ENCODE data around the gene IL1RAPL1.

Gene IL1RAPL1

DNA sequence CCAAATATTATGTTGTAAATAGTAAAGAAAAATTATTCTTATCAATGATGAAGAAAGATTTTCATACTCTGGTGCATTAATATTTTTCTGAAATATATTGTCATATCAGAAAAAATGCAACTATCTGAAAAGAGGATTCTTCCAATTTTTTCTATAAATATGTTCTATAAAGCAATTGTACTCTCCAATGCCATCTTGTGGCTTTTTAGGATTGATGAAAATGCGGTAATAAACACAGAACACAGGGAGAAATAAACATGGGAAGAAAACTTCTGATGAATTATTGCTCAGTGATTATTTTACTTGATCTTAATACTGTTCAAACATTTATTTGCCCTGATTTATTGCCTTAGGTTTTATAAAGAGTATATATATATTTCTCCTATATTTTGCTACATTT is 215.4 kb downstream of the IL1RAPL1 start:
- FAIRE-seq: peak; percentile 8

DNA sequence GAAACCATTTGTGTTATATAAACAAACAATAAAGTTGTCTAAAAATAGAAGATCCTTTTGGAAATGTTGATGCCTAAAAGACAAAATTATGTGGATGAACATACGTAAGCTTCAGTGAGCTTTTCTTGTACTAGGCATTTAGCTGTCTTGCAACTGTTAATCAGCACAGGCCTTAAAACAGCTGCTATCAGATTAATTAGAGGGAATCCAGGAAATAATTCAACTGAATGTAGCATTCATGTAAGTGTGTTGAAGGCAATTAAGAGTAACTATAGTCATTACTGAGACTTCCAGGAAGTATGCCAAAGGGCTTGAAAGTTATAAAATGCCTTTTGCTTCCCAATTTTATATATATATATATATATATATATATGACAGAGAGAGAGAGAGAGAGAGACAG is 248.7 kb downstream of the IL1RAPL1 start:
- no peak for FAIRE-seq

DNA sequence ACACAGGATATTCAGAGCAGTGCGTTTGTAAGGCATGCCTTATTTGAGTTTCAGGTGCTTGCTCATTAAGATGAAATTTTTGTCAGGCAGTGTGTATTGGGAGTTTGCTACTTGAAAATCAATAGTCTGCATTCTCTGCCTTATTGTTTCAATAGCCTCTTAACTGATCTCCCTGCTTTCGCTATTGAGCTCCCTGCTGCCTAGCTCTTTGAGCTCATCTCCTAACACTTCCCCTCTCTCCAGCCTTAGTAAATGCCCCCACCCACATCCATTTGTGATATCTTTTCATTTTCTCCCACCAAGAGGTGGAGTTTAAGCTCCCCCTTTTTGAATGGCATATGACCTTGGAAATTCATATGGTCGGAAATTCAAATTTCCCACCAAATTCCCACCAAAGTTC is 256.6 kb downstream of the IL1RAPL1 start:
- no peak for FAIRE-seq

DNA sequence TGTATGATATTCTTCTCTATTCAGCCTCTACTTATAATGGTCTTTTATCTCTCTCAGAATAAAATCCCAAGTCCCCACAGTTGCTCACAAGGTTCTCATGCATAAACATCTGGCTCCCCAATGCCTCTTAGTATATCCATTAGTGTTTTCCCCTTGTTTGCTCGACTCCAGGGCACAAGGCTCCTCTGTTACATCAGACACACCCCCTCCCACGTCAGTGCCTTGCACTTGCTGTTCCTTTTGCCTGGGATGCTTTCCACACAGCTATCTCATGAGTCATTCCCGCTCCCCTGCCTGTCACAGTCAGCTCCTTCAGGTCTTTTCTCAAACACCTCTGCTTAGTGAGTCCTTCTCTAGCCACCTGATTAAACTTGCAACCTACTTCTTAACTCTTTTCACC is 260.2 kb downstream of the IL1RAPL1 start:
- no peak for FAIRE-seq

DNA sequence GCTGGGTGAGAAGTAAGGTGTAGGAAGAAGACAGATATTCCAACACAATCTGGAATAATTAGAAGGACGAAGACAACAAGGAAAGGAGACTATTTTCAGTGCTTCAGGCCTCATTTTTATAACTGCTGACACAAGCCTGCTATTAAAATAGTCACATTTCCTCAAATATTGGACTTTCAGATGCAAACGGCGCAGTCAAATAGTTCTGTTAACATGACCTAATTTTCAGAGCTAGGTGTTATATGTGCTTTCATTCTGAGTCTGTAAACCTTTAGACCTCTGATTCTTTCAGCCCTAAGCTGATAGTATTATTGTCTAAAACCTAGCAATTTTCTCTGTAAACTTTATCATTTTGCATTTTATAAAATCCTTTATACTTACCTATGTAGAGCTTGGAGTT is 261.5 kb downstream of the IL1RAPL1 start:
- FAIRE-seq: no peak

DNA sequence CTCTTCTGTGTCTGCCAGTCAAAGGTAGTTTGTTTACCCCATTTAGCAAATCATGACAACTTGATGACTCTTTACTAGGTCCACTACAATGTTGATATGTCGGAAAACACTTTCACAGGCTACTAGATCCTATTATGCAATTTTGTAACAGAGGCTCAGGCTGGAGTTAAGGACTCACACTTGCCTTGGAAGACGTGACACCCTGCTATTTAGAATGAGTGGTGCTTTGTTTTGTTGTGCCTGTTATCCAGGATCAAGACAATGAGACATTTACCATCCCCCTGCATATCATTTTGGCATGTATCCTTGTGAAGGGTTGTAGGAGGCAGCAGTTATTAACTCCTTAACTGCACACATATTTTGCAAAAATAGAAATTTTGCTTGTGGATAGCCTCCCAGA is 263.7 kb downstream of the IL1RAPL1 start:
- FAIRE-seq: no peak

DNA sequence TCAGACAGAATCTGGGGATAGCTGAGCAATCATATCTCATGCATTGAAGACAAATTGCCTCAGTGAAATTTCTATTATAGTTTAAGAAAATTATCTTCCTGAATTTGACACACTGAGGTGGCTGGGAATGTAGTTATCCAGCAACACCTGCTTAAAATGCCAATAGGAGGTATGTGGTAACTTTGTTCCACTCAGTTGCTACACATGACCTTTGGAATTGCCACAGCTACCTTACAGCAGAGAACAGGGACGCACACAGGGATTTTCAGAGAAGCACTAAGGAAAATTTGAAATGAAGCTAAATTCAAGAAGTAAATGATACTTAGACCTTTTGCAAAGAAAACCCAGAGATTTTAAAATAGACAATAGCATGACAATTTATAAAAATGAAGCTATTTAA is 264.6 kb downstream of the IL1RAPL1 start:
- no peak for FAIRE-seq

DNA sequence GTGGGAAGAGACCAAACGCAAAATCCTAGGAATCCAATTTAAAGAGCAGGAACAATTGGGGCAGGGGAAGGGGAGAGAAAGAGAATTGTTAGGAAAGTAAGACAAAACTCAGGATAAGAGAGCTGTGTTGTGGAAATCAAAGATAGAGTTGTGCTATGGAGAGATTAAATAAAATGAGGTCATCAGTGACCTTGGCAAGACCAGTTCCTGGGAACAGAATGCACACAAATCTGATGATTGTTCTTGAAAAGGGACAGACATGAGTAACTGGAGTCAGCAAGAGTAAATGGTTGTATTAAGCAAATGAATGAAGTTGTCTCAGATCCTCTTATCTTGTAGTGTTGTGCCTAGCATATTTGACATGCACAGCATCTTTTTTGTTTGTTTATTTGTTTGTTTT is 267.4 kb downstream of the IL1RAPL1 start:
- FAIRE-seq: no peak

DNA sequence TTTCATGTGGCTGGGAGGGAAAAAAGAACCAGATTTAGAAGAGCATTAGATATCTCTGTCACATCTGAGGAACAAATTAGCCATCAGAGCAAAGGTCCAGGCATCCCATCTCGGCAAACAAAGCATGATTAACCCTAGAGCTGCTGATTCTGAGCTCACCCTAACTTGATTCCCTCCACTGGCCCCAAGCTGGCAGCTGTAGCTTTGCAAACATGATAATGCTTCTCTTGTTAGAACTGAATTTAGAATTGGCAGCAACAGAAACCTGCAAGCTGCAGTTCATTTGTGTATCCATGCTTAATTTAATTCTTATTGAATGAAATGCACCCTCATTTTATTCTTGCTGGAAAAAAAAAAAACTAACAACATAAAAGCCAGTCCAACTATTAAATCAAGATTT is 289.2 kb downstream of the IL1RAPL1 start:
- no peak for FAIRE-seq

DNA sequence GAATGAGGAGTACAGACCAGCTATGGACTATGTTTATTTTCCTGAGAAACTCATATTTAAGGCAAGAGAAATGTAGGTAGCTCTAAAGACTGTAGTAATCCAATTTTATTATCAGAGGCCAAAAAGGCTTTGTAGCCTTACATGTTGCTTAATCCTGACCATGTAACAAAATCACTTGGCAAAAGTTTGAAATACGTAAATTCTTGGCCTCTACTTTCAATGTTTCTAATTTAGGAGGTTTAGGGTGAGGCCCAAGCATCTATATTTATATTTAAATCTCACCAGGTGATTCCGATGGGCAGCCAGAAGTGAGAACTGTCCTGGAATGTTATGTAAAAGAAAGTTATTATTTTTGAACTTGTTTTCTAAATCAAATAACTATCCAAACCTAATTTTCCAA is 289.7 kb downstream of the IL1RAPL1 start:
- no peak for FAIRE-seq

DNA sequence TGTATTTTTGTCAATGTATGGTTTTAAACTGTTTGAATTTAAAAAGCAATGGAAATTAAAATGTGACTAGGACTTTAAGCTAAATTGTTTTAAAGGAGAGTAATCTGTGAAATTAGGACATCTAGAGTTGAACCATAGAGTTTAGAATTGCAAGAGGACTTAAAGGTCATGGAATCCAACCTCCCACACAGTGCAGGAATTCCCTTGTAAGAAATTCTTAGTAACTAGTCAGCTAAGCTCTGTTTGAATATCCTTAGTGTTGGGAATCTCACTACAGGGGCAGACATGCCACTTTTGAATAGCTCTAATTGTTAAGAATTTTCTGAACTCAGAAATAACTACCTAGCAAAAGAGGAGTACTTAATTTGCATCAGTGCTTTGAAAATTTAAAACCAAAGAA is 292.9 kb downstream of the IL1RAPL1 start:
- FAIRE-seq: no peak

DNA sequence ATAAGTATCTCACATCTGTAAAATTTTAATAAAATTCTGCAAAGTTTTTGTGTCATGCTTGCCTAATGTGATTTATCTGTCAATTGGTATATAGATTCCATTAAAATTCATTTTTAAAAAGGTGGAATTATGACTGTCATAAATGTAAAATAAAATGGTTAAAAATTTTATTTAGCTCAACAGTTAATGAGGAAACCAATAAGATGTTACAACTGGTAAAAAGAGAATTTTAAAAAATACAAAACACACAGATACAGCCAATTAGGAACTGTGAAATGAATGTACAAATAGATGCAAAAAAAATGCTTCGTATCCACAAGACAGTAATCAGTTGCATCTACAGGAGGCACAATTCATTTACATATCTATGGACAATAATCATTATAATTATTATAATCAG is 297.6 kb downstream of the IL1RAPL1 start:
- no peak for FAIRE-seq

DNA sequence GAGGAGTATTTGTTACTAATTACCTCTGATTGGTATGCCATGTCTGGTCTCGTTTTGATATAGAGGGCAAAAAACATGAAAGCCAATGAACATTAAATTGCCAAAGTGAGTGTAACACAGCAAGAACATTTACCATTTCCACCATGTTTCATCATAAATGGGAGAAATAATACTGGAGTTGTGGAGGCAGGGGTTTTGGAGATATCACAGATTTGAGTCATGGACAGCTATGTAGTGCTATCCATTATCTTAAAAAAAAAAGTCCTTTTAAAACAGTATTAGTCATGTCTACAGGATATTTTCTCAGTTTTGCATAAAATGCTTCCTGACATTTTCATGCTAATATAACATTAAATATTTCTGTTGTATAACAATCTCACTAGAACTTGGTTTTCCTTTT is 301.2 kb downstream of the IL1RAPL1 start:
- no peak for FAIRE-seq

DNA sequence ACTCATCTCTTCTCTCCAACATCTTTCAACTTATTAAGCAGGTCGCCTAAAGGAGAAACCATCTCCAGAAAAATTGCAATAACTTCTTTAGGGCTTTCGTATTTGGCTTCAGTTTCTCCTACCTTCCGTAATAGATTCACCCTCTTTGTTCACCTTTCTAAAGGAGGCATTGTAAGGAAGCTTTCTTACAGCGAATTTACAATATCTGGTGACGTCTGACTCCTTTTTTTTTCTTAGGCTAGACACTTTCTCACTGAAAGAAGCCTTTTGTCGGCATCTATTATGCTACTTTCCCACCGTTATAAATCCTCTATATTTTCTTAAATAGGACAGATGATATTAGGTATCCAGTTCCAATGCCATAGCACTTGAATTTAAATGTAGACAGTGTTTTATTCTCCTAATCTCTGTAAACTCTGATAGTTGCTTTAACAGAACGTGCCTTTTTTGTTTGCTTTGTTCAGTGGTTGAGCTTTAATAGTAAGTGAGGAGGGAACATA is 302.4 kb downstream of the IL1RAPL1 start:
- FAIRE-seq: no peak

DNA sequence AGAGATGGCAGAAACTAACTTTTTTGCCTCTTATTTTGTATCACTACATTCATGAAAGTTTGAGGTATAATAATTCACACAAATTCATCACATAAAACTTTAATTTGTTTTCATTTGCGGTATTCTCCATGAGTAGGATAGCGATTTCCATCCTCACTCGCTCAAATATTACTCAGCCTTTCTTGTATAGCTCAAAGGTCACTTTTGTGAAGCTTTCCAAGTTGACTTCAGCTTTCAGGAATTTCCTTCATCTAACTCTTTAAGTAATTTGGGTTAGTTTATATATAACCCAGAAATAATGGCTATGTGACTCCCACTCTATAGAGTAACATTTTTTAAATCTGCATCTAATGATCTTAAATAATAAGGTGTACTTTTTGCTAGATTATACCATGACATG is 314.4 kb downstream of the IL1RAPL1 start:
- no peak for FAIRE-seq

DNA sequence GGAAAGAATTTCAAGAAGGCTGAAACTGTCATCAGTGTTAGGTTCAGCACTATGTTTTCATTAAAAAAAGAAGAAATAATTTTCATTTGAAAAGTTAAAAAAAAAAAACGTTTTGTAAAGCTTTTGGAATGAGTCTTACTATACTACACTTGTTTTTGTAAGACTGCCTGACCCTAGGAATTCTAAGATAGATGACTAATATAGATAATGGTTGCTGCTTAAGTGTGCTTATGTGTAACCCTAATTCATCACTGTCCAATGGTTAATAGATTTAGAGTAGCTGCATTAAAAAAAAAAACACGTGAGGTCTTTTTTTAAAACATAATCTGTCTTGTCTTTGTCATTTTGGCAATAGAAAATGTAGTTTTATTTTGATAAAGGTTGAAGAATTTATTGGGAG is 323.2 kb downstream of the IL1RAPL1 start:
- FAIRE-seq: no peak

DNA sequence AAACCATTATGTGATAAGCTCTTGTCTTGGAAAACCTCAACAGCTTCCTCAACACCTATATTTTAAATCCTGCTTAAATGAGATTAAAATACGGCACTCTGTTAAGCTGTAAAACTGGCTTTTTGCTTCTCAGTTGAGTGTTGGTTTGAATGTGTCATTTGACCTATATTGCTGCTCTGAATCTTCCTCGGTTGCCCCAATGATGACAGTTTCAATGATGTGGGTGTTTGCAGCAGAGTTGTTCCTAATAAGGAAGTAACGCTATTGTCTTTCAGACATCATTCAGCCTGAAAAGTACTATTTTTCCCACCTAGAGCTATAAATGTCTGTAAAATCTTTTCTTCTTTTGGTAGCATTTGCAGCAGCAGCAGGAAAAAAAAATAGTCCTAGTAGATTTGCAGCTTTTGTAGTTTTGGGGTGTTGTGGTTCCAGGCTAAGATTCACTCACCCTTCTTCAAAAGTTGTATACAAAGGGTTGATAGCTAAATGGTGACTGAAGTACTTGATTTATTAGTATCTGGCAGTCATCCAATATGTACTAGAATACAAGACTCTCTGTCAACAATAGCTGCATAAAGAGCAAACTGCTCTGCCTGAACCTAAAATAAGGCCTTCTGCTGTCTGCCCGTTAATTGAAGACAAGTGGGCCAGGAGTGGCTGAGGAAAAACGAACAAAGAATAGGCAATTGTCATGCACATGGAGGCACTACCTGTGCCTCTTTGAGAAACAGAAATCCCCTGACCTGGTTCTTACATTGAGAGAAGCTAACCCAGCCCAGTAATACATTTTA is 333.1 kb downstream of the IL1RAPL1 start:
- no peak for FAIRE-seq

DNA sequence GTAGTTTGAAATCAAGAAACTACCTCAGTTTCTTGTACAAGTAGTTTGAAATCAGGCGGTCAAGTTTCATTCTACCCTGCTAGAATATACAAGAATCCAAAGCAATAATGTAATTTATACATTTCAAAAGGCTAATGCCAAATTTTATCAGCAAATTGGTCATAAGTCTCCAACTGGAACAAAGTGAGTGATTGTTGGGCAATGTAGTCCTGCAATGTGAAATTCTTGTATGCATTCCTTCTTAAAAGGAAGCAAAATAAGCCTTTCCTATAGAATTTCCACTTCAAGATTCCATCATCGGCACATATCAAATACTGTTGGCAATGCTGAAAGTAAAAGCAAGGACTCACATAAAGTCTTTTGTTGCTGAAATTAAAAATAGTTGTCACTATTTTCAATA is 334.9 kb downstream of the IL1RAPL1 start:
- no peak for FAIRE-seq

DNA sequence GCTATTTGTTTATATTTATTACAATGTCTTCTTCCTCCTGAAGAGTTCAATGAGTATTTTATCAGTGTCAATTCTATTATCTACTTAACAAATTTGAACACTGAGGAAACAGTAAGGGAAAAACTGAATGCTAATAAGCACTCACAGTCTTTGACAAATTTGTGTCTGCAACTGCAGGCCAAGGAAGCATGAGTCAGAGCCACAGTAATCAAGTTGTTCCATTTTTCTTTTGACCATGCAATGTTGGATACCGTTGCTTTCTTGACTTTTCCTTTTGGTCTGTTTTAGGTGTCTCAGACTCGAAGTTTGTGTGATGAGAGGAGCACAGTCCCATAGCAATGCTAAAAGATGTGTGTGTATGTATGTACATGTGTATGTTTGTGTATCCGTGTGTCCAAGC is 359.6 kb downstream of the IL1RAPL1 start:
- no peak for FAIRE-seq

DNA sequence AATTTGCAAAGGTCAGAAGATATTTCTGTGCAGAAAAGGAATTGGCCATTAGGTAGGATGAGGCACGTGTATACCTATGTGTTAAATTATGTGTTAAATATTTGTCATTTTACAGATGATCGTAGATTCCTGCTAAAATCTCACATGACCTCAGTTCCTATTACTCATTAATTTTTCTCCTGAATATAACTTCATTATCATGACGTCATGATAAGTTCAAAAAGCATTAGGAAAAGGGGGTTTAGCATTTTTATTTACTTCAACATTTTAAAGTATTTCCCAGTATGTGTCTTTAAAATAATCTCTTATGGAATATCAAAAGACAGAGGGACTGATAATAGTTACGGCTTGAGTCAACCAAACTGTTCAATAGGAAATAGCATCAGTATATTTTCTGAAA is 372.8 kb downstream of the IL1RAPL1 start:
- no peak for FAIRE-seq

DNA sequence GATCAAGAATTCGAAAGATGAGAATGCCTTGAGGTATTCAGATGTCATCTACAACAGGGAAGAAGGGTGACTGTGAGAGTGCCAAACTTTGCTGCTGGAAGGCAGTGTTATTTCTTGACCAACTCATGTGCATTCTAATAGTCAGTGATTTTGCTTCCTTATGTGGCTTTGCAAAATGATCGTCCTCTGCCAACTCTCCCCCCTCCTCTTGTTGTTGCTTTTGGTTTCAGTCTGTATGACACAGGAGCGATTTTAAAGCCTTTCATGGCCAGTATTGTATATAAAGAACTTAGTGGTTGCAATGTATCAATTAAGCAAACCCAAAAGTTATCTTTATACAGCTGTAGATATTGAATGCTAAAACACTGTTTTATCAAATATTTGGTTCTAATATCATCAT is 379.1 kb downstream of the IL1RAPL1 start:
- no peak for FAIRE-seq

DNA sequence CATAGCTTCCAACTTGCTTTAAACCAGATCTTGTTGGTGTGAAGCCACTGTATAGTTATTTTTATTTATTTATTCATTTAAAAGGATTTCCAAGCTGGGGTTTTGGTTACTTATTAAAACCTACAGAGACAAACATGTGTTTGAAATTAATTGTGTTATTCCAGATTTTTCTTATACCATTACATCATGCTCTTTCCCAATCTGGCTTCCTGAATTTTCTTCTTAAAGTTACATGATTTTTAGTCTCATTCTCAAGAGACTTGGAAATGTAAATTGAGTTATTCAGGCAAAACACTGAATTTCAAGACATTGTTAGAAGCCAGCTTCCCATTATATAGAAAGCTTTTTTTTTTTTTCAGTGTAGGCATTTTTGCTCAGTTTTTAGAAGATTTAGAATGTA is 381.9 kb downstream of the IL1RAPL1 start:
- FAIRE-seq: no peak

DNA sequence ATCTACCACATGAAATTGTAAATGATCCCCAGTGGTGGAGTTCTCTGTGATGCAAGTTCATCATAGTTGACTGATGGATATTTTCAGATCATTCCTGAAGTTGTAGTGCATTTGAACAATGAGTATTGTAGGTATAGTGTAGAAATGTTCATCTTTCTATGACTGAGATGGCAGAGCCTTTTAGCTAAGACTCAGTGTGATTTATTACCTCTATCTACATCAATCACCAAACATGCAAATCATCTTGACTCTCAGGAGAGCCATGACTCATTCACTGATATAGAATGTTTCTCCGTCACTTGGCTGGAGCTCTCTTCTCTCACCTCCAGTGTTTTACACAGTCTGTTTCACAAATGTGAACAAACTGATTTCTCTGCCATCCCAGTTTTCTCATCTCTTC is 392.6 kb downstream of the IL1RAPL1 start:
- no peak for FAIRE-seq

DNA sequence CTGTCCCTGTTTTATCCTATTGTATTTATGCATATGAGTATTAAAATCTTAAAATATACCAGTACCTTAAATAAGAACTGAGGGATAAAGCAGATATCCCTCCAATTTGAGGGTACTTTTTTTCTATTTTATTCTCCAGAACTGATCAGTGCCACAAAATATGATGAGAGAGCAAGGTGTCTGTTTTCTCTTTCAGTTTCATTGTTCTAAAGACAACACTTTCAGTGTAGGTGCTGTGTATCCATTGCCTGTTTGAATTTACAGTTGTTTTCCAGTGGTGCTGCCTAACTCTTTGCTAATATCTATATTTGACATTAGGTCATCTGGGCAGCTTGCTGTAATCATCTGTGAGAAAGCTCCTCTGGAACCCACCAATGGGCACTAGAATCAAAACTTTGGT is 394.7 kb downstream of the IL1RAPL1 start:
- no peak for FAIRE-seq

DNA sequence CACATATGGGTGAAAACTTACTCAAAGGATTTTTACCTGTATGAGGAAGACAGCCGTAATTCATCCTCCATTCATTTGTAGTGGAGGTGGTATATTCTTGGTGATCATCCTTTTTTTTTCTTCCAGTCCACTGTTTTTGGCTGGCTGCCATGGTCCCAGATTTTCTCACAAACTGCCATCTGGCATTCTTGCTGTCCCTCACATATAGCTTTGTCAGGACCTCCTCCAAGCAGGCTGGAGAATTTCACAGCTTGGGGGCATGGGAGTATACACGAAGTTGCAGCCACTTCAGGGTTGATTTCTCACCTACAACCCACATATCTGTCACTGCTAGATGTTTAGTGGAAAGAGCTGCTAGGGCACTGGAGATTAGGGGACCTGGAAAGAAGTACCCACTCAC is 401.0 kb downstream of the IL1RAPL1 start:
- FAIRE-seq: no peak

All from endometrium (tissue), 2 donors.